GM12891 (cell line): Measurements from ENCODE around the gene FAT2.

ENCODE experiments used
- POLR2A ChIP-seq: IDR thresholded peaks from 2 replicates; pipeline ENCODE4 v1.6.1; 2011; ENCODE audit warnings: low read depth, low read length, control low read depth
- POLR2AphosphoS5 ChIP-seq: IDR thresholded peaks from 2 replicates; pipeline ENCODE4 v1.6.1; 2011; ENCODE audit warnings: low read depth, low read length, control low read depth
- POU2F2 ChIP-seq: IDR thresholded peaks from 2 replicates; pipeline ENCODE4 v1.6.1; 2011; ENCODE audit warnings: low read depth, mild to moderate bottlenecking, control low read depth, low read length, moderate library complexity
- TAF1 ChIP-seq: IDR thresholded peaks from 2 replicates; pipeline ENCODE4 v1.6.1; 2011; ENCODE audit warnings: low read depth, low read length, control low read depth

- TF ChIP-seq POLR2A (no peak), POLR2AphosphoS5 (no peak), TAF1 (no peak), POU2F2 (no peak)
Measured at GRCh38 chr5:151571270-151572173, 19.6 kb downstream of the FAT2 start.
